Esophagus muscularis mucosa (tissue), 4 donors: Measurements from ENCODE around the gene TPD52L1.

Experiments
- CTCF ChIP-seq, 3 experiments: fragments of 200-600 bp in 2 of 3; fragments of 450-650 bp in 1 of 3; sonication (generic) in 2 of 3; IDR thresholded peaks; one replicate each; pipeline ENCODE4 v1.5.1; 2017 to 2019; ENCODE audit warnings: antibody characterized with exemption in 3 of 3, mild to moderate bottlenecking in 2 of 3, moderate library complexity in 1 of 3
- EP300 ChIP-seq: sonication (generic); formaldehyde crosslinking; IDR thresholded peaks from one replicate; pipeline ENCODE4 v1.6.1; 2017; ENCODE audit warnings: antibody characterized with exemption
- POLR2A ChIP-seq: fragments of 450-650 bp; IDR thresholded peaks from one replicate; pipeline ENCODE4 v1.6.1; 2017; ENCODE audit warnings: antibody characterized with exemption, moderate library complexity, mild to moderate bottlenecking, low read depth
- POLR2AphosphoS5 ChIP-seq, 2 donors: sonication (generic); formaldehyde crosslinking; IDR thresholded peaks; one replicate each; pipeline ENCODE4 v1.6.1; 2017; ENCODE audit warnings: antibody characterized with exemption in 2 of 2

- no peak for TF ChIP-seq CTCF (IDR thresholded peaks at IDR 0.05)
- TF ChIP-seq POLR2AphosphoS5 (IDR thresholded peaks at IDR 0.05) = no peak
- TF ChIP-seq POLR2A = no peak
- TF ChIP-seq EP300 = no peak
These were observed 151.5 kb downstream of the TPD52L1 start for GRCh38 chr6:125304970-125305660.
